Prostate gland (tissue), 2 donors: ENCODE results near the gene PBX4. TPM values are rescaled to one million over a fixed set of nuclear protein-coding genes. Genes with fewer than 3 reads are reported as not detected.

Experiments
- DNase-seq: peaks from one replicate; pipeline ENCODE4 v3.0.0-alpha.2; 2019; ENCODE audit warnings: low spot score
- H3K27ac ChIP-seq, 2 donors: fragments of 200-600 bp; sonication (generic); 2 replicates each; pipeline ENCODE4 v1.5.1; 2017 to 2019
- H3K27me3 ChIP-seq: fragments of 200-600 bp; sonication (generic); replicated peaks from 2 replicates; pipeline ENCODE4 v1.5.1; 2019; ENCODE audit not compliant: insufficient read depth
- H3K36me3 ChIP-seq, 2 donors: fragments of 200-600 bp; sonication (generic); 1 replicate in 1 of 2; 2 replicates in 1 of 2; pipeline versions ENCODE4 v1.5.1 to v1.8.1; 2017 to 2019
- H3K4me1 ChIP-seq: fragments of 200-600 bp; sonication (generic); replicated peaks from 2 replicates; pipeline ENCODE4 v1.5.1; 2019
- H3K4me3 ChIP-seq, 2 donors: fragments of 200-600 bp; sonication (generic); 2 replicates each; pipeline ENCODE4 v1.5.1; 2017 to 2019
- H3K9me3 ChIP-seq: fragments of 200-600 bp; sonication (generic); 2 replicates; pipeline ENCODE4 v1.5.1; 2017
- CTCF ChIP-seq, 4 experiments: fragments of 200-600 bp in 2 of 4; fragments of 450-650 bp in 2 of 4; sonication (generic) in 2 of 4; IDR thresholded peaks; 1 replicate in 3 of 4; 2 replicates in 1 of 4; pipeline ENCODE4 v1.5.1; 2016 to 2019; ENCODE audit warnings: antibody characterized with exemption in 4 of 4, mild to moderate bottlenecking in 2 of 4, moderate library complexity in 2 of 4
- POLR2A ChIP-seq: fragments of 450-650 bp; IDR thresholded peaks from one replicate; pipeline ENCODE4 v1.6.1; 2016; ENCODE audit warnings: antibody characterized with exemption, mild to moderate bottlenecking
- POLR2AphosphoS5 ChIP-seq: sonication (generic); formaldehyde crosslinking; IDR thresholded peaks from one replicate; pipeline ENCODE4 v1.6.1; 2017; ENCODE audit warnings: antibody characterized with exemption
- WGBS: methylation state at CpG from one replicate; pipeline ENCODE4 v1.1.5; 2018; 5-methylcytosine and 5-hydroxymethylcytosine counted together
- intact Hi-C: fragments of 100-400 bp; cut with DNase I; formaldehyde crosslinking; loops from one replicate; pipeline ENCODE4 v1.14.2; 2022
- total RNA-seq, 2 donors: library from RNA; depleted of rRNA; stranded (reverse); fragments of >200 nt; gene quantifications; one replicate each; pipeline ENCODE4 v1.1.0, GENCODE V29; 2016

Gene PBX4
- total RNA-seq, 2 donors from 2014 or later = 2.6 to 10.6 TPM

DNA sequence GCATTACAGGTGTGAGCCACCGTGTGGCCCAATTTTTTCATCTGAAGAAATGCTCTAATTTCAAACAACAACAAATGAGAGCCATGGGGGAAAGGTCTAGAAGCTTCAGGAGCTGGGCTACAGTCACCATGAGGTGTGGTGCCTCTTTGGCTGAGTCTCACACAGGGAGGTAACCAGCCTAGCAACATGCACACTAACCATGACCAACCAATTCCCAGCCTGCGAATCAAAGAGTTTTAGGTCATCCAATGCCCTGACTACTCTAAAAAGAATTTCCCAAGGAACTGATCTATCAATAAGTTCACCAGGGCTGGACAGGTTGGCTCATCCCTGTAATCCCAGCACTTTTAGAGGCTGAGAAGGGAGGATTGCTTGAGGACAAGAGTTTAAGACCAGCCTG, 29.9 kb downstream of the PBX4 start:
- no peak for TF ChIP-seq CTCF (IDR thresholded peaks at IDR 0.05)
- TF ChIP-seq POLR2AphosphoS5 = no peak
- TF ChIP-seq POLR2A = no peak
- Histone ChIP-seq H3K27ac (no peak overlapping the region), H3K27me3 (no peaks in the 10 kb centered on the region), H3K36me3 (no peaks in the 10 kb centered on the region), H3K4me3 (no peak overlapping the region), H3K4me1 (peaks cover 3% of the 10 kb centered on the region), H3K9me3 (no peaks in the 10 kb centered on the region)
- intact Hi-C loops = no loop called here
- WGBS = 87% methylated on average over 2 of the region's 2 CpGs
- no peak for DNase-seq

DNA sequence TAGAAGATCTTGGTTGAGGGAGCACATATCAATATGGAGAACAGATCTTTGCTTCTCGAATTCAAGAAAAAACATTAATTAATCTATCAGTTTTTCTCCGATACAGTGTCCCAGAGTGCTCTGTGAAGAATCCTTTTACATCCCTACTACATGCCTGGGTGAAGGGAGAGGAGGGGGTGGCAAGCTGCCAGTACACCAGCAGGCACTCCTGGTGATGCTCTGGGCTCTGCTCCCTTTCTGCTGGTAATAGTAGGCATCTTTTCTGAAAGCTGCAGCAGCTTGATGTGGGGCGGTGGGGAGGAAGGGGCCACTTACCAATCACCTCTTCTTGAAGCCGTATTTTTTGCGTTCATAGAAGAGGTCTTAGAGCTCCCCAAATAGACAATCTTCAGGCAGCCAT, 30.7 kb downstream of the PBX4 start:
- DNase-seq = no peak
- Histone ChIP-seq H3K9me3 (no peaks in the 10 kb centered on the region), H3K27me3 (no peaks in the 10 kb centered on the region), H3K27ac (no peak overlapping the region), H3K4me3 (no peak overlapping the region), H3K36me3 (no peaks in the 10 kb centered on the region), H3K4me1 (peaks cover 3% of the 10 kb centered on the region)
- WGBS = 93% methylated on average over 5 of the region's 5 CpGs
- TF ChIP-seq POLR2A (no peak), POLR2AphosphoS5 (no peak)
- intact Hi-C loops = no loop called here

- Histone ChIP-seq H3K4me3 (no peak overlapping the region), H3K9me3 (no peaks in the 10 kb centered on the region), H3K27me3 (no peaks in the 10 kb centered on the region), H3K4me1 (no peaks in the 10 kb centered on the region), H3K36me3 (no peaks in the 10 kb centered on the region), H3K27ac (no peak overlapping the region)
- 94% methylated on average over 6 of the region's 6 CpGs for WGBS
- intact Hi-C loops = no loop called here
- DNase-seq = no peak
- no peak for TF ChIP-seq POLR2A
- no peak for TF ChIP-seq POLR2AphosphoS5
Observed at GRCh38 chr19:19584356-19584755, 34.1 kb downstream of the PBX4 start.

DNA sequence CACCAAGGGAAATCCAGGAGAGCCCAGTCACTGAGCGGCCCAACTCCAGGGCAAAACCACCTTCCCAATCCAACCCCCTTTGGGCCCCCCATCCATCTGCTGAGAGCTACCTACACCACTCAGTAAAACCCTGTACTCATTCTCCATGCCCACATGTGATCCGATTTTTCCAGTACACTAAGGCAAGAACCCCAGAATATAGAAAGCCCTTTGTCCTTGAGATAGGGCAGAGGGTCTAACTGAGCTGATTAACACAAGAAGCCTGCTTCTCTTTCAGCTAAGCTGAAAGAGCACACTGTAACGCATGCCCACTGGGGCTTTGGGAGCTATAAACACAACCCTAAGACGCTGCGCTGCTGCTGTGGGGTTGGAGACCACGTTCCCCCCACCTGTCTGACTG, 36.0 kb downstream of the PBX4 start:
- H3K27ac ChIP-seq = no peak overlapping the region
- H3K9me3 ChIP-seq = no peaks in the 10 kb centered on the region
- H3K4me1 ChIP-seq = no peaks in the 10 kb centered on the region
- WGBS = 92% methylated on average over 6 of the region's 6 CpGs
- no peaks in the 10 kb centered on the region for H3K27me3 ChIP-seq
- DNase-seq = no peak
- no peak overlapping the region for H3K4me3 ChIP-seq
- no peak for TF ChIP-seq CTCF (IDR thresholded peaks at IDR 0.05)
- no peak for TF ChIP-seq POLR2AphosphoS5
- TF ChIP-seq POLR2A = no peak
- intact Hi-C loops = no loop called here
- H3K36me3 ChIP-seq = no peaks in the 10 kb centered on the region

DNA sequence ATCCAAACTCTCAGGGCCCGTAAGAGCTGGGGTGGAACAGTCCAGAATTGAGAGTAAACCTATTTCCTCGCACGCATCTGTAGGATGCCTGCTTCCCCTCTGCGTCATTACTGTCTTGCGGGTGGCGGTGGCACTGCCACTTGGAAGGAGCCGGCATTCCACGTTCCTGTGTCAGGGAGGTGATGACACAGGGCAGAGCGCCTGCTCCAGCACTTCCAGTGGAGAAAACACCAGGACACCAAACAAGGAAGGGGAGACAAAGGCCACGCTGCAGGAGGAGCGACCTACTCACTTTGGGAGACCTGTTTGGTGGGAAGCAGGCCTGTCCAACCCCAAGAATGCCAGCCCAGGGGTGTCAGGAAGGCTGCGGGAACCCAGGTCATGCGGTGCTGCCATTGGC, 37.1 kb downstream of the PBX4 start:
- intact Hi-C loops = no loop called here
- no peaks in the 10 kb centered on the region for H3K27me3 ChIP-seq
- WGBS = 90% methylated on average over 12 of the region's 13 CpGs

More for the DNA sequence above, 37.1 kb downstream of the PBX4 start:
- no peak for TF ChIP-seq POLR2AphosphoS5
- no peak for TF ChIP-seq CTCF (IDR thresholded peaks at IDR 0.05)
- TF ChIP-seq POLR2A = no peak
- Histone ChIP-seq H3K4me3 (no peak overlapping the region), H3K36me3 (no peaks in the 10 kb centered on the region), H3K4me1 (no peaks in the 10 kb centered on the region), H3K27ac (no peak overlapping the region), H3K9me3 (no peaks in the 10 kb centered on the region)
- DNase-seq = no peak
